GDM1 (cell line): ENCODE data around the gene OSBPL1A.

ENCODE experiments used
- DNase-seq: peaks from one replicate; lab custom pipeline; 2025; lab: John Stamatoyannopoulos, UW

OSBPL1A gene

DNA sequence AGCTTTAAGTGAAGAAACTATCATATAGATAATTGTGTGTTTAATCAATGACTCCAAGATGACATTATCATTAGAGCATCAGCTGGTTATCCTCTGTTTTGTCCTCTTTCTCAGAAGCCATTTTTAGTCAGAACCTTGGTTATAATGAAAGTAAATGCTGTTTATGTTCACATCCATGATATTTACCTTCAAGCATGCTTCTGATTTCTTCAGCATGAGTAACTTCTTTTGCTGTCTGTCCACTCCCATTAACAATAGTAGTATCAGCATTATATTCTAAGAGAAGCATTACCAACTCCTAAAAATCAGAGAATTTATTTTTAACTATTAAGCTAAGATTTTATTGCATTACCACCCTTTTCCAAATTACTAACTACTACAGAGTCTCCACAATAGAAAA is 56.3 kb downstream of the OSBPL1A start:
- DNase-seq, result no peak

DNA sequence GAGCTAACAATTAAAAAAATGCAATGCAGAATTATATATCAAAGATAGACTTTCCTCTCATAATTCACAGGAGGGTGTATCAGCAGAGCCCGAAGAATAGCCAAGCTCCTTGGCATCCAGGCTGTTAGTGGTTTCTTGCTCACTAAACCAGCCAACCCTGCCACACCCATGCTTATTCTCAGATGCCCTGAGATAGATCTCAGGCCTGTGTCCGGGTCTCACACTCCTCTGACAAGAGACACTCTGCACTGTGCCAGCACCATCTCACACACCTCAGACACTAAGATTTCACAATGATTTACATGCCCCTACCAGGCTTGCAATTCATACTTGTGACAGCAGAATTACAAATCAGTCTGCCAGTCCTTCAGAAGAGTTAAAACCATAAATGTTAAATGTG is 64.5 kb downstream of the OSBPL1A start:
- no peak for DNase-seq

DNA sequence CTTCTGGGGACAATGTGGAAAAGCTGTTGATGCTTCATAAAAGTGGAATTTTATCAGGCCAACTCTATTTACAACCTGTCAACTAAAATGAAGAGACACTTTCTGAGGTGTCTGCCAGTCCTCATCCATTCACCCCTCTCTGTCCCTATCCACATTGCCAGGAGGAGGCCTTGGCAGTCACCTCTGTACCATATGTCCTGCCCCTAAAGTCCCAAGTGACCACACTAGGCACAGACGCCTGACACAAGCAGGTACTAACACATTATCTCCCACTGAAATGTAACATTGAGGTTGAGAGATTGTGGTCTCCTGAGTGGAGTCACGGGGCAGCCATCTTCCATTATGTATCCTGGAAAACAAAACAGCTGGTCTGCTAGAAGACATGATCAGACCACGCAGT is 71.4 kb downstream of the OSBPL1A start:
- DNase-seq, result no peak

DNA sequence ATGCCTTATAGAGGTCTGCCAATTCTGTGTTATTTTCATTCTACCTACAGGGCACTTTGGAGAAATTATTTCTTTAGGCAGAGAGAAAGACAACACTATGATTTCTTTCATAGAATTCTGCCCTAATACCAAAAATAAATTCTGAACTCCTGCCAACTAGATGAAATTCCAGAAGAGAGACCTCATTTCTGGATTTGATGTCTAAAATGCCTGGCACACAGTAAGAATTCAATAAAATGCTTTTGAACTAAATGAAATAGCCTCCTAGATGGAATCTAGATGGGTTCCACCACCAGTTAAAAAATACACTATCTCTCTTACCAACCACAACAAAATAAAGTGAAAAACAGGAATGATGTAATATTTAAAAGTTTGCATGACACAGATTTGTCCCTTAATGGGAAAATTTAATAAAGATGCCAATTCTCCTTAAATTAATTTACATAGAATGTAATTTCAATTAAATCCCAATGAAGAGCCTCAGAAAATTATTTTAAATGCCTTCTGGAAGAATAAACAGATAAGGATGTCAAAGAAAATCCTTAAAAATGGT is 75.0 kb downstream of the OSBPL1A start:
- DNase-seq, result no peak

DNA sequence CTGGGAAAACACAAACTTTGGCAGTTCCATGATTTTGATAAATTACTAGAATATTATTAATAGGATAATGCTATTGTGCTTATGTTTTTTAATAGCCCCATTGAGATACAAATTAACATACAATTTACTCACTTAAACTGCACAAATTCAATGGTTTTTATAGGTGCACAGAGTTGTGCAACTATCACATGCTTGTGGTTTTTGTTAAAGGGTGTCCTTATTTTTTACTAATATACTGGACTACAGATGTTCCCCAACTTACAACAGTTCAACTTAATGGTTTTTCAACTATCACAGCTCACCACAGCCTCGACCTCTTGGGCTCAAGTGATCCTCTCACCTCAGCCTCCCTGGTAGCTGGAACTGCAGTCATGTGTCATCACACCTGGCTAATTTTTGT is 76.6 kb downstream of the OSBPL1A start:
- no peak for DNase-seq

DNA sequence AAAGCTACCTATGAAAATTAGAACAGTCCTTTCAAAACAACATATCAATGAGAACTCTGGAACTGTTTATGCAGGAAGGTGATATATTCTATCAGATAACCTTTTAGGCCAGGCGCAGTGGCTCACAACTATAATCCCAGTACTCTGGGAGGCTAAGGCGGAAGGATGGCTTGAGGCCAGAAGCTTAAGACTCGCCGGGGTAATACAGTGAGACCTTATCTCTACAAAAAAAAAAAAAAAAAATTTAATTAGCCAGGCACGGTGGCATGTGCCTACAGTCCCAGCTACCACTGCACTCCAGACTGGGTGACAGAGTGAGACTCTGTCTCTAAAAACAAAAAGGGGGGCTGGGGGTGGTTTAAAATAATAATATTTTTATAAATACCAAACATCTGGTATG is 77.9 kb downstream of the OSBPL1A start:
- no peak for DNase-seq

DNA sequence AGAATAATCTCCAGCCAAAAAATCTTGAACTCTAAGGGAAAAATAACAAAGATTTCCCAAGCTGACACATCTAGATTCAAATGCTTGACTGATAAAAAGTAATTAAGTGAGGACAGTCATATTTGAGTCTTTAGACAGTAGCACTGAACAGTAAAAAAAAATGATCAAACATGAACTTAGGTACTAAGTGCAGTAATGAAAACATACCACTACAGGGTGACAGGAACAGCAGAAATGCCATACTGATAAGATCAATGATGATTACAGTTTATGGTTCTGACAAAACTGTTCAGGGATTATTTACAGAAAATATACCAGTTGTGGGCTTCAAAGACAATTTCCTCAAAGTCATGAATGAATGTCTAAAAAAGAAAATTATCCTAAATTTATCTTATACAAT is 80.3 kb downstream of the OSBPL1A start:
- no peak for DNase-seq

DNA sequence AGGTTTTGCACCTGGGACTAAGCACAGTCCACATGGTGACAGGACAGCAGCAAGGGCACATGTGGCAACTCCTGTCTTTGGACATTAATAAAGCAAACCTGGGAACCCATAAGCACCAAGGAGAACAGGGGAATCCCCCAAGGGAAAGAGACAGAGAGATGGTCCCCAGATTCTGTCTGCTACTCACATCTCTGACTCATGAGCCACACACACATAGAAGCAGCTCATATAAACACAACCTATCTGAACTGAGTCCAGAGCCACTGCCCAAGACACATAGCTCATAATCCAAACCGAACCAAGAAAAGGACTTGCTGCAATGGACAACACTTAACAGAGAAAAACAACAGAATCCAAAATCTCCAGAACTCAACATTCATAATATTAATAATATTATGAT is 82.5 kb downstream of the OSBPL1A start:
- no peak for DNase-seq

DNA sequence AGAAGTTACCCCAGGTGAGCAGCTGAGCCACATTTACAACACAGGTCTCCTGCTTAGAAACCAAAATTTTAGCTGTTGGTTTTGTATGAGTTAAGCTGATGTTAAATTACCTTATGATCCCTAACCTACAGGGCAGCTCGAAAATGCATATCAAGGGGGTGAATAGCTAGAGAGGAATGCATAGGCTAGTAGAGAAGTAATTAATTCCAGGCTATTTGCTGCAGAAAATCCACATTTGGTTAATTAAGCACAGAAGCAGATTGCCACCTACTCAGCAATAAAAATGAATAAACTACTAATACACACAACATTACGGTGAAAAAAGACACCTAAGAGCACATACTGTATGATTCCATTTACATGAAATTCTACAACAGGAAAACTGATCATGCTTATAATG is 91.4 kb downstream of the OSBPL1A start:
- DNase-seq, result no peak

DNA sequence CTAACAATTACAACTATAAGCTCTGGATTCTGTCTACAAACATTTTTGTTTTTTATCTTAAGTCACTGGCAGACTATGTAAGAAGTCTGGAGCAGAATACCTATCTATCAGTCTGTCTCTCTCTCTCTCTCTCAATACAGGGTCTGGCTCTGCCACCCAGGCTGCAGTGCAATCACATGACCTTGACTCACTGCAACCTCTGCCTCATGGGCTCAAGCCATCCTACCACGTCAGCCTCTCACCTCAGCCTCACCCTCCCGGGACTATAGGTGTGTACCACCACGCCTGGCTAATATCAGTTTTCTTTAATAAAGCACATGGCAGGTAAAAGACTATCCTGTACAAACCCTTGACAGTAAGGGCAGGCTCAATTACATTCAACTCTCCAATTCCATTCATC is 96.9 kb downstream of the OSBPL1A start:
- no peak for DNase-seq

DNA sequence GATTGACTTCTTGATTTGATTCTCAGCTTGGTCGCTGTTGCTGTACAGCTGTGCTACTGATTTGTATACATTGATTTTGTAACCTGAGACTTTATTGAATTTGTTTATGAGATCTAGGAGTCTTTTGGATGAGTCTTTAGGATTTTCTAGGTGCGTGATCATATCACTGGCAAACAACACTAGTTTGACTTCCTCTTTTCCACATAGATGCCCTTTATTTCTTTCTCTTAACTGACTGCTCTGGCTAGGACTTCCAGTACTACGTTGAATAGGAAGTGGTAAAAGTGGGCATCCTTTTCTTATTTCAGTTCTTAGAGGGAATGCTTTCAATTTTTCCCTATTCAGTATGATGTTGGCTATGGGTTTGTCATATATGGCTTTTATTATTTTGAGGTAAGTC is 101.3 kb downstream of the OSBPL1A start:
- DNase-seq, result no peak

DNA sequence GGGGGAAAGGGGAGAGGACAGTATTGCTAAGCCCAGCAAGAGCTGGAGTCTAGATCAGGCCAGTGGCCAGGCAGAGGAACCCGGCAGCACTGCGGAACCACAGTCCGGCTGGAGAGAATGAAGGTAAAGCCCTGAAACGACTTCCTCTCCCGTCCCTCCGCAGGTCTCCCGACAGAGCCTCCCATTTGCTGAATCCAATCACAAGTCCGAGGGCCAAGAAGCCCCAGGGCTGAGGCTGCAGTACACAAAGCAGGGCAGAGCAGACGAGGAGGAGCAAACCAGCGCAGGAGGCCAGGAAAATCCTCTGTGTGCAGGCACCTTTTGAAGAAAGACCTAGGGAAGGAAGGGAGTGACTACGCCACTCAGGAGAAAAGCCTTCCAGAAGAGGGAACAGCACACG is 104.4 kb downstream of the OSBPL1A start:
- no peak for DNase-seq

DNA sequence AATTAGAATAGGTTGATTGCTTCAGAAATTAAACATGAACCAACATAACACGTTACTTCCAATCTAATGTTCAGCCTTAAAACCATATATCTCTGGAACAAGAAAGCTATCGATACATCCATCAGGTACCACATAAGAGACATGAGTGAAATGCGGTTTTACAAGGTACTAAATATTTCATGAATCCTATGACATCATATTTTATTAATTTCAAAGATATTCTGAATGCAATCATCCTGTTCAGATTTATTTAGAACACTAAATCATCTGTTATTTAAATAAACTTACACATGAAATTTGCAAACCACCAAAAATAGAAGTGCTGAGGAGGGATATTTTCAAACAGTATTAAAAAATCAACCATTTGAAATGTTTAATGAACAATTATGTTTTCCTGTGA is 119.0 kb downstream of the OSBPL1A start:
- no peak for DNase-seq

DNA sequence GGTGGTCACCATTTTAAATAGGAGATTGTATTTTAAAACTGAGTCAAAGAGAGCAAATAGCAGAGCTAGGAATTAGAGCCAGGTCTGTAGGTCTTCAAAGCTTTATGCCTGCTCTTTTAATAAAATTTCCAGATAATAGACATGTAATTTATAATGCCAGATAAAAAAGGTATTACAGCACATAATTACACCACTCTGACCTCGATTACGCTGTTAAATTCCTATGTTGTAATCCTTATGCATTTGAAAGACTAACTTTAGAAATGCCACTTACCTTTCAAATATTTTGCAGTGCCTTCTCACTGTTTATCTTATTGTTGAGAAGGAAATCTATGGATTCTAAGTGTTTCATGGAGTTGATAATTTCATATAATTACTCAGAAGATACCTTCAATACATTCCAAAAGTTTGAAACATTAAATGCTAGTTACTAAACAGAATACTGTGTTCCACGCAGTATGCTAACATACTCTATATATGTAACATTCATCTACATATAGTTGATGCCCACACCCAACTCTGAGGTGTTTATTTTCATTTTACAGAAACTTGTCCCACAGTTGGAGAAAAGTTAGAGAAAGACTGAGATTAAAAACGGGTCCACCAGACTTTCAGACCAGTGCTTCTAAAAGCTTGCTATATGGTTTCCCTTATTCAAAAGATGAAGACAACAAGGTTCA is 120.0 kb downstream of the OSBPL1A start:
- no peak for DNase-seq

DNA sequence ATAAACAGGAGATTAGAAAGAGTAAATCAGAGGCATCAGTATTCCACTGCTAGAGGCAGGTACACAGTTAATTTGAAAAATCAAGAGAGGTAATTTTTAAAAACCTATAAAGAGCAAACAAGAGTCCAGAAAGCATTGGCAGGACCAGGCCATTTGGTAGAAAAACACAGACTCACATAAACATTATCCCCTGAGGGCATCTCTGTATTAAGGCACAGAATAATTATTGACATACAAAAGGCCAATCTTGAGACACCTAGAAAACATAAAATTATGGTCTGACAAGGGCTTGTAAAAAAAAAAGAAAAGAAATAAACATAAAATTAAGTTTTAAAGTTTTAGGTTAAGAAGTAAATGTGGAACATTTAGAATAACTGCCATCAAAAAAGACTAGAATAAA is 120.6 kb downstream of the OSBPL1A start:
- no peak for DNase-seq

DNA sequence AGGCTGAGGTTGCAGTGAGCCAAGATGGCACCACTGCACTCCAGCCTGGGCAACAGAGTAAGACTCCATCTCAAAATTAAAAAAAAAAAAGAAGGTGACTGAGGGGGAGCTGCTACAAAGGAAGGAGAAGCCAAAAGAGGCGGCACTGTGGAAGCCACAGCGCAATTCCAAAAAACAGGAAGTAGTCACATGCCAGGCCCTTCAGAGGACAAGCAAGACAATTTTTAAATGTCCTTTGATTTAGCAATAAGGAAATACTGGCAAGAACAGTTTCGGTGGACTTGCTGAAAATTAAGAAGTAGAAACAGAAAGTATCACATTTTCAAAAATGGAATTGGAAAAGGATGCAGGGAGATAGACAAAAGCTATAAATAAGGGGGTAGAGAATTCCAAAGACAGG is 122.8 kb downstream of the OSBPL1A start:
- no peak for DNase-seq

DNA sequence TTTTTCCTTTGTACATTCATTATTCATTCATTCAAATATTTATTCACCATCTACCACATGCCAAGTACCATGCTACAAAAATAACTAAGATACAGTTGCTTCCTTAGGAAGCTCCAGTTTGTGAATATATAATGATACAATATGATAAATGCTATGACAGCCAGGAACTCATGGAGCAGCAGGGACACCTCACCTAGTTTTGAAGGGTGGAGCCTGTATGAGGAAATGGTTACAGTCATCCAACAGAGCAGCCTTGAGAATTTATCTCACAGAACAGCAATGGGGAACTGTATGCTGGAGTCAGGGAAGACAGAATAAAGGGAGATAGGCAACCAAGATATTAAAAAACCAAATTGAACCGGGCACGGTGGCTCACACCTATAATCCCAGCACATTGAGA is 124.0 kb downstream of the OSBPL1A start:
- no peak for DNase-seq

DNA sequence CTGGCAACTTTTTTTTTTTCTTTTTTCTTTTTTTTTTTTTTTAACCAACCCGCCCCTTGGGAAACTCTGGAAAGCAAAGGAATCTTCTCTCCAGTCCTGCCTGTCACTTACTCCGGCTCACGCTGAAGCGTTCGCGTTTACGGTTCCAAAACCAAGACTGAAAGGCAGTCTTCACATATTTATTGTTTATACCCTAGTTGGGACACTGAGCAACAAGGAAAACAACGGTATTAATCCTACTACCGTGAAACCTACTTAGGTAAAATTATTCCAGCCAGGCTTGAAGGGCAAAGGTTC is 125.4 kb downstream of the OSBPL1A start:
- DNase-seq, result no peak

DNA sequence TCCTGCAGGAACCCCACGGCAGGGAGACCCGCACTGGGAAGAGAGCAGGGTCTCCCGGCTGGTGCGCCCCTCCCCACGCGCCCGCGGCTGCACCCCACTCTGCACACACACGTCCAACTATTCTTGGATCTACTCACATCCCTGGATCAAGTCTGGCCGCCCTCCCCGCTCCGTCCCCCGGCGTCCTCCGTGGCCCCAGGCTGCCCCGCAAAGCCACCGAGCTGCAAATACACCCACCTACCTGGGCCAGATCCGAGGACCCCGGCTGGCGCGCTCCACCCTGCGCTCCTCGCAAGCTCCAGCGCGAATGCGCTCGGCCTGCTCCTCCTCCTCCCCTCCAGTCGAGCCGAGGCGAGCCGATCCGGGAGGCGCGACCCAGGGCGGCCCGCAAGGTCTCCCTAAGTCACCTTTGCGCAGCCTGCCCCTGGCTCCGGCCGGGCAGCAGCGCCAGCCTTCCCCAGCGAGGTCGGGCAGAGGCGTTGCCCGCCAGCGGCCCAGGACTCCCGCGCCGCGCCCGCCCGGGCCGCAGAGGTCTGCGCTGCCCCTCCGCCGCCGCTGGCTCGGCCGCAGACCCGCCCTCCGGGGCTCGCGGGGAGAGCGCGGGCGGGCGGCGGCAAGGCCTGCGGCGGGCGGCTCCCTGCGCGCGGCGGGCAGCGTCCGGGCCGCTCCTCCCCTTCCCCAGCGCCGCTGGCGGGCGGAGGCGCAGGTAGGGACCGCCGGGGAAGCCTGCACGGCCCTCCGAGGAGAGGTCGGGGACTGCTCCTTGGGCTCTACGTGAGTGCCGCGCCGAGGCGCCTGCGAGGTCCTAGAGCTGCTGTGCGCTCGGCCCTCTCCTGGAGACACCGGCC is 126.0 kb downstream of the OSBPL1A start:
- no peak for DNase-seq

DNA sequence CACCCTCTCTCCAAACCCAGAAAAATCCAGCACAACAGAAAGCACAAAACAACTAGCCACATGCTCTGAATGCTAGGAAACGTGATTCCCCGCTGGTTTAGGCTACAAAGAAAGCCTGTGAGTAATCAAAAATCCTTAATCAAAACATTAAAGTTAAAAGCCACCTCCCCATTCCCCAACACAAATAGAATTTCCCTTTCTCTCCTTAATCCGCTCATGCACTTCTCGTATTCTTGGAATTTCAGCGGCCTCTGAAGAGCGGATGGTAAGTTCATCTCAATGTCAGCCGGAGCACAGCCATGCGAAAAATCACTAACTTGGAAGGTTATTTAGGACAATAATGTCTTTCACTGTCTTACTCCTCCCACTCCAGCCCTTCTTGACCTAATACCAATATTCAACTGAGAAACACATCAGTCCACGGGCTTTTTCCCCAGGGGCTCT is 126.7 kb downstream of the OSBPL1A start:
- no peak for DNase-seq

DNA sequence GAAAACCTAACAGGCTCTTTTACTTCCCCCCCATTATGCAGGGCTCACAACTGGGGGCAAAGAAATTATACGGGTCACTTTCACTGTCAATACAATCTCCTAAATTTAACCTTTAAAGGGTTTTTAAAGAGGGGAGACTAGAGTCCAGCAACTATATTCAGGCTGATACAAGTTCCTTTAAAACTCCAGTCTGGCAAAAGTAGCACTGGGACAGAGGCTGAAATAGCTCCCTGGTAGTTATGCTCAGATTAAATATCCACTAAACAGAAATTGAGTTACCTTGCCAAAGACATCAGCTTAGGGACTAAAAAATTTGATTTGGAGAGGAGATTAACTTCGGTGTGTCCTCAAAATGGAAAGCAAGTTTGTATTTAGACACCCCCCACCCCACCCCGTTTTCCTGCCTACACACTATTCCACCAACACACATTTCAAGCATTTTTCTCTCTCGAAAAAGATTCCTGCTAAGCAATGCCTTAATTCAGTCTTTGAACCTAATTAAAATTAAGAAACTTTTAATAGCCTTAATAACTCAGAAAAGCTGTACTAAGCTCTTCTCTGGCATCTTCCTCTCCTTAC is 127.2 kb downstream of the OSBPL1A start:
- no peak for DNase-seq

DNA sequence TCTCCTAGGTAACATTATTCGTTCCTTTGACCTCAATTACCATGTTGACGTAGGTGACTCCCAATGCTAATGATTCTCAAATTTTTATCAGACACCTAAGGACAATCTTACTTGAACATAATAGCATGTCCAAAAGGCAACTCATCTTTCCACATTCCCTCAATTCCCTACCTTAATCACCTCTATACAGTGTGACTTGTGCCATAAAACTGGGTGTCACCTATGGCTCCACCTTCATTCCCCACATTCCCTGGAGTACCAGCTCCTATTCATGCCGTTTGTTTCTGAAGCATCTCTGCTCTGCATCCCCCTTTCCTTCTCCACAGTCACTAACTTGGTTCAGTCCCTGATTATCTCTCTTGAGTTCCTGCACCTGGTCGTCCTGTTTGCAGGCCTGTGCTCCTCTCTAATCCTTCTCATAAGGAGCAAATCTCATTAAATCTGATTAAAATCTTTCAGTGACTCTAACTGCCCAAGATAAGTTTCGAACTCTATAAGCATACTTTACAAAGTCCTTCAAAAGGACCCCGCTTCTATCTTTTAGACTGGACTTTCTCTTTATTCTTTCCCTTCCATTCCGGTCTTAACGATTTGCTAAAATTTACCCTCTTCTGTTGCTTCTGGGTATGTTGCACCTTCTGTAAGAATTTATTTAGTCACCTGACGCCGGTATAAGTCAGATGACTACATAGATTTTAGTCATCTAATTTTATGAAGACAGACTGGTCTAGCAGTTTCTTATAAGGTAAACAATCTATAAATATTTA is 128.7 kb downstream of the OSBPL1A start:
- DNase-seq, result no peak
